Skeletal muscle tissue (tissue), 4 donors: ENCODE measurements around the gene ETV3. TPM values are rescaled to one million over a fixed set of nuclear protein-coding genes. Genes with fewer than 3 reads are reported as not detected.

Source experiments
- H3K27ac ChIP-seq: one replicate; pipeline ENCODE4 v1.7.0; 2013; ENCODE audit warnings: mild to moderate bottlenecking, low read depth, low read length, inconsistent platforms
- H3K27me3 ChIP-seq, 3 donors: one replicate each; pipeline ENCODE4 v1.7.0; 2013; ENCODE audit warnings: low read length in 3 of 3; ENCODE audit not compliant: control insufficient read depth in 3 of 3, insufficient read depth in 3 of 3
- H3K36me3 ChIP-seq, 3 donors: one replicate each; pipeline ENCODE4 v1.7.0; 2013; ENCODE audit warnings: low read length in 3 of 3; ENCODE audit not compliant: control insufficient read depth in 3 of 3, insufficient read depth in 3 of 3
- H3K4me1 ChIP-seq, 3 donors: one replicate each; pipeline ENCODE4 v1.7.0; 2013; ENCODE audit warnings: low read length in 3 of 3, mild to moderate bottlenecking in 3 of 3; ENCODE audit not compliant: control insufficient read depth in 3 of 3, insufficient read depth in 3 of 3
- H3K4me3 ChIP-seq, 3 donors: one replicate each; pipeline ENCODE4 v1.7.0; 2013; ENCODE audit warnings: low read length in 3 of 3
- H3K9ac ChIP-seq, 3 donors: one replicate each; pipeline ENCODE4 v1.7.0; 2013; ENCODE audit warnings: low read length in 3 of 3, mild to moderate bottlenecking in 3 of 3, moderate library complexity in 2 of 3, low read depth in 1 of 3
- H3K9me3 ChIP-seq, 3 donors: one replicate each; pipeline ENCODE4 v1.7.0; 2013; ENCODE audit warnings: low read length in 3 of 3; ENCODE audit not compliant: control insufficient read depth in 3 of 3
- total RNA-seq: library from RNA; depleted of rRNA; stranded (reverse); fragments of >200 nt; gene quantifications from one replicate; pipeline ENCODE4 v1.2.3, GENCODE V29; 2014
- donor health status: Osteomylitis.

Gene ETV3
- total RNA-seq, 1 donor from 2014 or later: 14.6 TPM

- H3K27me3 ChIP-seq: peaks cover 5 to 31% (median 20%) of the 10 kb centered on the region in 3 donors
- peaks cover 0 to 4% (median 2%) of the 10 kb centered on the region in 3 donors for H3K4me1 ChIP-seq
- no peaks in the 10 kb centered on the region for H3K9me3 ChIP-seq
- H3K9ac ChIP-seq: no peak overlapping the region
- H3K27ac ChIP-seq: no peak overlapping the region
- no peak overlapping the region for H3K4me3 ChIP-seq
- no peaks in the 10 kb centered on the region for H3K36me3 ChIP-seq
Observed at GRCh38 chr1:157116737-157117103, 21.5 kb downstream of the ETV3 start.

- Histone ChIP-seq H3K9ac (no peak overlapping the region), H3K9me3 (no peaks in the 10 kb centered on the region), H3K27ac (no peak overlapping the region), H3K36me3 (no peaks in the 10 kb centered on the region), H3K27me3 (peaks cover 9 to 31% (median 25%) of the 10 kb centered on the region in 3 donors), H3K4me3 (no peak overlapping the region), H3K4me1 (peaks cover 0 to 4% (median 2%) of the 10 kb centered on the region in 3 donors)
Observed at GRCh38 chr1:157115851-157116736, 22.1 kb downstream of the ETV3 start.

GRCh38 chr1:157115429-157115838 lies 22.8 kb downstream of the ETV3 start:
- Histone ChIP-seq H3K27me3 (peaks cover 9 to 31% (median 25%) of the 10 kb centered on the region in 3 donors), H3K4me3 (no peak overlapping the region), H3K36me3 (no peaks in the 10 kb centered on the region), H3K27ac (no peak overlapping the region), H3K9ac (no peak overlapping the region), H3K4me1 (peaks cover 0 to 4% (median 2%) of the 10 kb centered on the region in 3 donors), H3K9me3 (no peaks in the 10 kb centered on the region)

GRCh38 chr1:157114183-157115121 lies 23.7 kb downstream of the ETV3 start:
- no peaks in the 10 kb centered on the region for H3K9me3 ChIP-seq
- no peak overlapping the region for H3K4me3 ChIP-seq
- no peak overlapping the region for H3K9ac ChIP-seq
- peaks cover 0 to 9% (median 2%) of the 10 kb centered on the region in 3 donors for H3K4me1 ChIP-seq
- H3K27me3 ChIP-seq: peaks cover 9 to 35% (median 28%) of the 10 kb centered on the region in 3 donors
- no peak overlapping the region for H3K27ac ChIP-seq
- H3K36me3 ChIP-seq: no peaks in the 10 kb centered on the region

- peaks cover 11 to 41% (median 36%) of the 10 kb centered on the region in 3 donors for H3K27me3 ChIP-seq
Observed at GRCh38 chr1:157113631-157114030, 24.6 kb downstream of the ETV3 start.

GRCh38 chr1:157113106-157113505 lies 25.1 kb downstream of the ETV3 start:
- Histone ChIP-seq H3K9ac (no peak overlapping the region), H3K9me3 (no peaks in the 10 kb centered on the region), H3K27me3 (peaks cover 17 to 46% (median 40%) of the 10 kb centered on the region in 3 donors), H3K36me3 (no peaks in the 10 kb centered on the region), H3K27ac (no peak overlapping the region), H3K4me1 (peaks cover 0 to 9% (median 2%) of the 10 kb centered on the region in 3 donors), H3K4me3 (no peak overlapping the region)

More at GRCh38 chr1:157113631-157114030, 24.6 kb downstream of the ETV3 start:
- no peaks in the 10 kb centered on the region for H3K9me3 ChIP-seq
- H3K4me3 ChIP-seq: no peak overlapping the region
- no peak overlapping the region for H3K27ac ChIP-seq
- H3K36me3 ChIP-seq: no peaks in the 10 kb centered on the region
- peaks cover 0 to 9% (median 2%) of the 10 kb centered on the region in 3 donors for H3K4me1 ChIP-seq
- H3K9ac ChIP-seq: no peak overlapping the region

GRCh38 chr1:157112186-157112867 lies 25.9 kb downstream of the ETV3 start:
- Histone ChIP-seq H3K27ac (no peak overlapping the region), H3K36me3 (no peaks in the 10 kb centered on the region), H3K9ac (no peak overlapping the region), H3K4me1 (peaks cover 0 to 9% (median 0%) of the 10 kb centered on the region in 3 donors), H3K27me3 (peaks cover 25 to 54% (median 48%) of the 10 kb centered on the region in 3 donors), H3K4me3 (no peak overlapping the region), H3K9me3 (no peaks in the 10 kb centered on the region)

GRCh38 chr1:157111396-157112165 lies 26.6 kb downstream of the ETV3 start:
- H3K27ac ChIP-seq: no peak overlapping the region
- peaks cover 32 to 62% (median 55%) of the 10 kb centered on the region in 3 donors for H3K27me3 ChIP-seq
- H3K36me3 ChIP-seq: no peaks in the 10 kb centered on the region
- H3K4me1 ChIP-seq: peaks cover 0 to 9% (median 0%) of the 10 kb centered on the region in 3 donors
- no peak overlapping the region for H3K4me3 ChIP-seq
- H3K9ac ChIP-seq: no peak overlapping the region
- no peaks in the 10 kb centered on the region for H3K9me3 ChIP-seq

- H3K36me3 ChIP-seq: no peaks in the 10 kb centered on the region
- H3K4me3 ChIP-seq: no peak overlapping the region
- H3K9ac ChIP-seq: no peak overlapping the region
- no peak overlapping the region for H3K27ac ChIP-seq
- no peaks in the 10 kb centered on the region for H3K9me3 ChIP-seq
- peaks cover 0 to 9% (median 0%) of the 10 kb centered on the region in 3 donors for H3K4me1 ChIP-seq
- peaks cover 33 to 64% (median 61%) of the 10 kb centered on the region in 3 donors for H3K27me3 ChIP-seq
Observed at GRCh38 chr1:157110686-157111085, 27.5 kb downstream of the ETV3 start.
